K562 (cell line): ENCODE data around the gene CNOT6L. TPM values are rescaled to one million over a fixed set of nuclear protein-coding genes. Genes with fewer than 3 reads are reported as not detected.

Experiments
- DIDO1 ChIP-seq: fragments of 450-650 bp; IDR thresholded peaks from 2 replicates; pipeline ENCODE4 v1.6.1; 2016; ENCODE audit warnings: low read depth, missing biosample characterization, missing genetic modification characterization
- HINFP ChIP-seq: fragments of 450-650 bp; conservative IDR thresholded peaks from 2 replicates; pipeline ENCODE4 v1.6.1; 2016; ENCODE audit warnings: missing genetic modification characterization, low read depth, mild to moderate bottlenecking, control low read depth, missing compliant biosample characterization
- RFX7 ChIP-seq: fragments of 250-450 bp; sonication (Bioruptor Pico); IDR thresholded peaks from 2 replicates; pipeline ENCODE4 v1.5.1; 2021; ENCODE audit warnings: mild to moderate bottlenecking
- TCF3 ChIP-seq: sonication (generic); formaldehyde crosslinking; IDR thresholded peaks from 2 replicates; pipeline ENCODE4 v1.4.0; 2020; ENCODE audit warnings: mild to moderate bottlenecking, missing genetic modification reagents
- ZNF407 ChIP-seq: fragments of 450-650 bp; IDR thresholded peaks from 2 replicates; pipeline ENCODE4 v1.6.1; 2016; ENCODE audit warnings: low read depth
- polyA plus RNA-seq, 8 experiments: library from polyadenylated mRNA; depleted of rRNA in 4 of 8; stranded (reverse) in 5 of 8; unstranded in 3 of 8; fragments of >200 nt; fragmentation: Nextera tagmentation in 2 of 8; fragmentation: Illumina TruSeq in 1 of 8; extraction: Ambion mirVana in 2 of 8; extraction: Trizol in 1 of 8; gene quantifications; 2 replicates each; pipeline versions ENCODE4 v1.2.1 to v1.2.3, GENCODE V29; 2011 to 2014; ENCODE audit warnings: inconsistent platforms in 1 of 8, missing spikeins in 1 of 8
- total RNA-seq, 7 experiments: library from RNA; depleted of rRNA in 6 of 7; stranded (reverse); fragments of >200 nt in 6 of 7; fragmentation: Illumina TruSeq in 2 of 7; extraction: Trizol in 2 of 7; gene quantifications; 2 replicates each; pipeline versions ENCODE4 v1.2.1 to v1.2.3, GENCODE V29; 2011 to 2021; ENCODE audit warnings: low replicate concordance in 1 of 7

CNOT6L gene
- total and polyA plus RNA-seq, 9 of the 15 experiments (the other 6 are each of a cell fraction or from before 2014, with no cell fraction given): 3.7 to 27.9 (median 6.5) TPM

GRCh38 chr4:77731656-77732055 lies 87.5 kb downstream of the CNOT6L start (continued):
- no peak for TF ChIP-seq HINFP
- no peak for TF ChIP-seq RFX7 (CRISPR knock-in tag)
- no peak for TF ChIP-seq TCF3 (CRISPR knock-in tag)
- TF ChIP-seq DIDO1 (tag): no peak
- TF ChIP-seq ZNF407: no peak
